Calu3 (cell line): Measurements from ENCODE around the gene HBG2. TPM values are rescaled to one million over a fixed set of nuclear protein-coding genes. Genes with fewer than 3 reads are reported as not detected.

Source experiments
- BruUV-seq: library from RNA; stranded (reverse); fragments of 400-500 nt; replicated peaks from 2 replicates; lab custom pipeline; 2021; lab: Mats Ljungman, UMichigan
- CTCF ChIA-PET: fragments of 300-600 bp; sonication (Branson Sonifier 250); formaldehyde crosslinking; loops from one replicate; lab custom pipeline; 2022; ENCODE audit warnings: antibody characterized with exemption; lab: Charles Lee
- DNase-seq: peaks from one replicate; pipeline ENCODE4 v3.0.0; 2022
- H3K27ac Mint-ChIP-seq: one replicate; pipeline ENCODE4 v1.8.0; 2022; ENCODE audit warnings: mixed read lengths; ENCODE audit not compliant: unreplicated experiment
- H3K27me3 Mint-ChIP-seq: one replicate; pipeline ENCODE4 v1.8.0; 2022; ENCODE audit warnings: mixed read lengths; ENCODE audit not compliant: unreplicated experiment
- H3K36me3 Mint-ChIP-seq: one replicate; pipeline ENCODE4 v1.8.0; 2022; ENCODE audit warnings: mild to moderate bottlenecking, moderate library complexity, mixed read lengths; ENCODE audit not compliant: insufficient read depth, unreplicated experiment
- H3K4me1 Mint-ChIP-seq: one replicate; pipeline ENCODE4 v1.8.0; 2022; ENCODE audit warnings: mild to moderate bottlenecking, low read depth, mixed read lengths; ENCODE audit not compliant: unreplicated experiment
- H3K4me3 Mint-ChIP-seq: one replicate; pipeline ENCODE4 v1.8.0; 2022; ENCODE audit warnings: mild to moderate bottlenecking, low read depth, moderate library complexity, mixed read lengths; ENCODE audit not compliant: unreplicated experiment
- H3K9me3 Mint-ChIP-seq: one replicate; pipeline ENCODE4 v1.8.0; 2022; ENCODE audit warnings: low read depth, mixed read lengths; ENCODE audit not compliant: unreplicated experiment
- CTCF ChIP-seq: fragments of 200-600 bp; IDR thresholded peaks from one replicate; pipeline ENCODE4 v1.8.0; 2022; ENCODE audit warnings: antibody characterized with exemption; ENCODE audit not compliant: unreplicated experiment
- intact Hi-C: fragments of 100-400 bp; cut with micrococcal nuclease; formaldehyde crosslinking; loops from one replicate; pipeline ENCODE4 v1.10.0; 2022; ENCODE audit not compliant: unreplicated experiment
- total RNA-seq: library from RNA; stranded (reverse); gene quantifications from 2 replicates; pipeline ENCODE4 v1.2.3, GENCODE V29; 2022

Gene HBG2
- total RNA-seq, 1 experiment from 2014 or later = not detected

GRCh38 chr11:5229356-5229755 is 25.2 kb downstream of the HBG2 start:
- no peak overlapping the region for H3K27ac Mint-ChIP-seq
- H3K36me3 Mint-ChIP-seq = no peaks in the 10 kb centered on the region

GRCh38 chr11:5228124-5228523 is 26.5 kb downstream of the HBG2 start:
- intact Hi-C loops = no loop called here
- H3K36me3 Mint-ChIP-seq = no peaks in the 10 kb centered on the region
- CTCF ChIA-PET = no interaction called here
- H3K27me3 Mint-ChIP-seq = no peaks in the 10 kb centered on the region
- no peak for DNase-seq
- H3K27ac Mint-ChIP-seq = no peak overlapping the region
- BruUV-seq = no TSS peak
- no peaks in the 10 kb centered on the region for H3K4me1 Mint-ChIP-seq
- no peak for TF ChIP-seq CTCF
- H3K4me3 Mint-ChIP-seq = no peak overlapping the region
- no peaks in the 10 kb centered on the region for H3K9me3 Mint-ChIP-seq

More at GRCh38 chr11:5229356-5229755, 25.2 kb downstream of the HBG2 start:
- Mint-ChIP-seq H3K27me3 (no peaks in the 10 kb centered on the region), H3K4me1 (no peaks in the 10 kb centered on the region), H3K9me3 (no peaks in the 10 kb centered on the region), H3K4me3 (no peak overlapping the region)
- intact Hi-C loops = no loop called here
- CTCF ChIA-PET = no interaction called here
- DNase-seq = no peak
- no peak for TF ChIP-seq CTCF
- BruUV-seq = no TSS peak

GRCh38 chr11:5227681-5228080 is 26.9 kb downstream of the HBG2 start:
- no peak overlapping the region for H3K4me3 Mint-ChIP-seq
- no peaks in the 10 kb centered on the region for H3K27me3 Mint-ChIP-seq
- no peak for DNase-seq
- no peak overlapping the region for H3K27ac Mint-ChIP-seq
- no peaks in the 10 kb centered on the region for H3K9me3 Mint-ChIP-seq
- no peaks in the 10 kb centered on the region for H3K36me3 Mint-ChIP-seq
- BruUV-seq = no TSS peak
- intact Hi-C loops = no loop called here
- CTCF ChIA-PET = no interaction called here
- H3K4me1 Mint-ChIP-seq = no peaks in the 10 kb centered on the region
- no peak for TF ChIP-seq CTCF

- Mint-ChIP-seq H3K27ac (no peak within 1 kb of the TSS), H3K4me1 (no peaks in the 10 kb centered on the region), H3K4me3 (no peak within 1 kb of the TSS), H3K9me3 (no peaks in the 10 kb centered on the region), H3K27me3 (no peaks in the 10 kb centered on the region), H3K36me3 (no peaks in the 10 kb centered on the region)
- CTCF ChIA-PET = no interaction called here
- no peak for TF ChIP-seq CTCF
- no TSS peak for BruUV-seq
- intact Hi-C loops = no loop called here
- no peak for DNase-seq
These were observed 27.8 kb downstream of the HBG2 start, which contains the start of gene HBB for GRCh38 chr11:5226732-5227310. Gene HBB, minus strand, starts transcription at chr11:5227071. Its CDS starts 50 bp downstream, at chr11:5227021.
